Stimulated activated CD8-positive, alpha-beta memory T cell treated with anti-CD3 and anti-CD28 coated beads, Interleukin-2, amount 100 ng/mL, for 1 hour (primary cell): ENCODE results near the gene ZBTB21.

ENCODE experiments used
- DNase-seq, 2 donors: peaks; one replicate each; pipeline ENCODE4 v3.0.0-alpha.2; 2020; ENCODE audit warnings: low read depth in 2 of 2

The ZBTB21 gene

DNA sequence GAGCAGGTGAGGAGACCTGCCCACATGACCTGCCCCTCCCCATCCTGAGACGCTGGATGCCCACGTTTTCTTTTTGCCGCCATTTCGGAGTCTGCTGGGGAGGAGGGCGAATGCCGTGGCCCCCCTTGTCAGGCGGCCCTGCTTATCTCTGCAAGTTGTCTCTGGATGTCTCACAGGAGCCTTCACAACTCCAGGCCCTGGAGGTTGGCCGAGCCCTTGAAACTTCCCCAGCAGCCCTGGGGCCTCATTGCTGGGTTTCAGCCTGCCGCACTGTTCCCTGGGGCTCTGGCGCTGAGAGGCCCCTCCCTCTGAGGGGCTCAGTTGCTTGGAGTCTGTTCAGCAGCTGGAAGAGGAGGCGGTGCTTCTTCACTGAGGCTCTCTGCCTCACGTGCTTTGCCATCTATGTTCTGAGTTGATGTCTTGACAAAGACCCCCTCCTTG, 29.8 kb upstream of the ZBTB21 start:
- DNase-seq, result no peak

DNA sequence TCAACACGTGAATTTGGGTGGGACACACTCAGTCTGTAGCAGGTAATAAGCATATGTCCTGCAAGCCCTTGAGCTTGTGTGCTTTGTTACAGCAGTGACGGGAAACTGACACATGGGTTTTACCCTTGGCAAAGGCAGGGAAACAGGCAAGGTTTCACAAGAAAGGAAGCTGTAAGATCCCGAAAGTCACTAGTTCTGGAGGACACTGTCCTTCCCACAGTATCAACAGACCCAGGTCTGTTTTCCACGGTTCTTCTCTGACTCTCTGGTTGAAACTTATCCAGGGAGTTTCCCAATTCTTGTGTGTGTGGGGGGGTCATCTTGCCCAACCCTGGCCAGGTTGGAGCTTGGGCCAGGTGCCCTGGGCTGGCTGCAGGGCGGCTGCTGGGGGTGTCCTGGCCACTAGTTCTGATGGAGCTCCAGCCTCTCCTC, 29.3 kb upstream of the ZBTB21 start:
- DNase-seq, result no peak

DNA sequence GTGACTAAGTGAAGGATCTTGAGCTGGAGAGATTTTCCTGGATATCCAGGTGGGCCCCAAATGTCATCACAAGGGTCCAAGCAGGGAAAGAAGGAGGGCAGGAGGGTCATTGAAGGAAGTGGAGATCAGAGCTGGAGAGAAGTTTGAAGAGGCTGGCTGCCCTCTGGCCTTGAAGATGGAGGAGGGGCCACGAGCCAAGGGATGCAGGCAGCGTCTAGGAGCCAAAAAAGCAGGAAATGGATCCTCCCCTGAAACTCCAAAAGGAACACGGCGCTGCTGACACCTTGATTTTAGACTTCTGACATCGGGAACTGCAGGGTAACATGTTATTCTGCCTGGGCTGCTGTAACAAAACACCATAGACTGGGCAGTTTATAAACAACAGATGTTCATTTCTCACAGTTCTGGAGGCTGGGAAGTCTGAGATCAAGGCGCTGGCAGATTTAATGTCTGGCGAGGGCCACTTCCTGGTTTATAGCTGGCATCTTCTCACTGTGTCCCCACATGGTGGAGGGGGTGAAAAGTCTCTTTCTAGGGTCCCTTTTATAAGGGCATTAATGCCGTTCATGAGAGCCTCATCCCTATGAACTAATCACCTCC, 28.8 kb upstream of the ZBTB21 start:
- DNase-seq, result no peak

DNA sequence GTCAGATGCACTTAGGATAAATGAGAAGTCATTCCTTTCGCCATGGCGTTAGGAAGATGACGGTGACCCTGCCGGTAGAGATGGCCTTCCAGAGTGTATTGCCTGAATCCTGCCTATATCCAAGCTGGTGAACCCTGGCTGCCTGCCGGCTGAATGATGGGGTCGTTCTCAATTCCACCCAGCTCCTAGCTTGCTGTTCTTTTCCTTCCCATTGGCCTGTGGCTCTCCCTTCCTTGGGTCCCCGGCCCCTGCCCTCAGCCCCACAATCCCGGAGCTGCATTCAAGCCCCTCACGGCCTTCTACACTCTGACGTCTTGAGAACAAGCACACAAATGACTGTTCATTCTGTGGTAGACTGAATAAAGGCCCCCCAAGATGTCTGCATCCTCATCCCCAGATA, 28.2 kb upstream of the ZBTB21 start:
- DNase-seq, result no peak

DNA sequence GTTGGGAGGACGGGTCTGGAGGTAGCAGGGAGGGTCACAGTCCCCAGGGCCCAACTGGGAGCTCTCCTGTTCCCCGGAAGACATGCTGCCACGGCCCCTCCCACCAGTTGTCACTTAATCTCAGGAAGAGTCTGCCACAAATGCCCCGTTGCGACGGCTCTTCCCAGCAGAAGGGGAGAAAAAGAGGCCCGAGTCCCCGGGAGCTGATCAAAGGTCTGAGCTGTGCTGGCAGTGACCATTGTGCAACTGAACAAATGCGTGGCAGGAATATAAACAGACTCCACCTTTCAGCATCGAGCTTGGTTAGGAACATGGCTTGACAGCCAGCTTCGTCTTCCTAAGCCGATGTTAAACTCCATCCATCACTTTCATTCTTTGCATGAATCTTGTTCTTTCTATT, 27.8 kb upstream of the ZBTB21 start:
- no peak for DNase-seq

DNA sequence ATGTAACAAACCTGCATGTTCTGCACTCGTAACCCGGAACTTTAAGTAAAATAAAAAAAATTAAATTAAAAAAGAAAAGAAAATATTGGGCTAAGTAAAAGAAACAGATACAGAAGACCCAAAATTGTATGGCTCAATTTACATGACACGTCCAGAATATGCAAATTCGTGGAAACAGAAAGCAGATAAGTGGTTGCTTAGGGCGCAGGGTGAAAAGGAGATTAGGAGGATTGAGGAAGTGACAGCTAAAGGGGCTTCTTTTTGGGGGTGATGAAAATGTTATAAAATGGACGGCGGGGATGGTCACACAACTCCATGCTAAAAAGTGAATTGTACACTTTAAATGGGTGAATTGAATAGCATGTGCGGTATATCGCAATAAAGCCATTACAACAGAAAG, 27.4 kb upstream of the ZBTB21 start:
- no peak for DNase-seq

DNA sequence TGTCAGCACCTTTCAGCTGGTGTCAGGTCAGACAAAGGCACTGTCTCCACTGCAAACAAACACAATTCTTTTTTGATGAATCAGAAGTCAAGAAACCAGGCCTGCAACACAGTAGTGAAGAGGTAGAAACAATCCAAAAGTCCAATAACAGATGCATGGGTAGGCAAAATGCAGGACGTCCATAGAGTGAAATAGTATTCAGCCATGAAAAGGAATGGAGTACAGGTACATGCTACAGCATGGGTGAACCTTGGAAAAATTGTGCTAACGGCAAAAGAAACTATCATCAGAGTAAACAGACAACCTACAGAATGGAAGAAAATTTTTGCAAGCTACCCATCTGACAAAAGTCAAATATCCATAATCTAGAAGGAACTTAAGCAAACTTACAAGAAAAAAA, 26.2 kb upstream of the ZBTB21 start:
- no peak for DNase-seq

DNA sequence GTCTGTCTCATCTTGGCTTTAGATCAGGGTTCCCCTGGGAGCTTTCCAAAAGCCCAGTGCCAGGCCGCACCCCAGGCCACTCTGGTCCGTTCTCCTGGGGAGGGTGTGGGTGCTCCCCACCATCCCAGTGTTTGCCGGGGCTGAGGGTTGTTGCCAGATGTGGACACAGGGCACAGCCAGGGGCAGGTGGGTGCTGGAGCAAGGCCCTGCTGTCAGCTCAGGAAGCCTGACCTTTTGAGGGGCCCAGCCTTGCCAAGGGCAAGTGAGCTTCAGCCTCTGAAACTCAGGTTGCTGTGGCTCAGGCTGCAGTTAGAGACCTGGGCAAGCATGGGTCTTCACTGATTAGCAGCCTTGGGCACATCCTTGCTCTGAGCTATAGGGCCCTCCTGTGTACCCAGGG, 22.8 kb upstream of the ZBTB21 start:
- DNase-seq, result no peak

DNA sequence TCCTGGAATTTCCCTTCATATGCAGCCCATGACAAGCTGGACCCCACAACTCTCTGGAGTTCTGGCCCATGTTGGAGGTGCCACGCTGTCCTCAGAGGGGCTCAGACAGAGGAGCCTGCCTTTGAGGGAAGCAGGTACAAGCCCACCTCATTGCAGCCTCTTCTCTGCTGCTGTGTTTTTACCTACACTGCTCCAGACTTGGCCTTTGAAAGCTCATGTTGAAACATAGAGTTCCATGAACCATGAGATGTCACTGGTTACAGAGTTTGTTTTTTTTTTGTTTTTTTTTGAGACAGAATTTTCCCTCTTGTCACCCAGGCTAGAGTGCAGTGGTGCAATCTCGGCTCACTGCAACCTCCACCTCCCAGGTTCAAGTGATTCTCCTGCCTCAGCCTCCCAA, 22.1 kb upstream of the ZBTB21 start:
- DNase-seq, result no peak

DNA sequence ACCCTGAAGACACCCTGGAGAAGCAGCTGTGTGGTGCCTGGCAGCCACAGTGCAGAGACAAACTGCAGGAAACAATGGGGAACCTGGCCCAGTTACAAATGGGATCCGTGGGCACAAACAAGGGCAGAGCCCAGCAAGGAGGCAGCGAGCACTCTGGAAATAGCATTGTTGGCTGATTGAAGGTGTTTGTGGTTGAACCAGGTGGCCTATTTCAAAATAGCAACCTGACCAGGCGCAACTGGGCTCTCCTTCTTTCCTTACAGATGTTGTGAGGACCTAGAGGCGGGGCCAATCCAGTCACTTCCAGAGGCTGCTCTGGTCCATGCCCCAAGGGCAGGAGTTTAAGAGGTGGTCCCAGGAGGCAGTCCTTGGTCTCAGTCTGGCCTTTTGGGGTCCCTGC, 21.7 kb upstream of the ZBTB21 start:
- no peak for DNase-seq

DNA sequence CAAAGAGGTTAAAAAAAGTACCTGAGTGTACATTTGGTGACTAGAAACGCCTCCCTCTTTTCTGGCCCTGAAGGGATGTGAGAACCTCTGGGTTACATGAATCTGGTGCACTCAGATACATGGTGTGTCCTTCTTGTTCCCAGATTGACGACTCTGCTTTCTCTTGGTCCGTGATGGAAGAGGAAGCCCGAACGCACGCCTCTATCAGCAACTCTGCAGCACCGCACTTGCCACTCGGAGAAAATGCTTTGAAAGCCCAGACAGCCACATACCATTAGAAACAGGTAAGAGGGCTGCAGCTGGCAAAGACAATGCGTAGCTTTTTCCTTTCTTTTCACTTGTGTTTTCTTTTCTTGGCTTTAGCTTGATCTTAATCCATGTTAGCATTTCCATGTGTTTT, 21.1 kb upstream of the ZBTB21 start:
- DNase-seq, result no peak

DNA sequence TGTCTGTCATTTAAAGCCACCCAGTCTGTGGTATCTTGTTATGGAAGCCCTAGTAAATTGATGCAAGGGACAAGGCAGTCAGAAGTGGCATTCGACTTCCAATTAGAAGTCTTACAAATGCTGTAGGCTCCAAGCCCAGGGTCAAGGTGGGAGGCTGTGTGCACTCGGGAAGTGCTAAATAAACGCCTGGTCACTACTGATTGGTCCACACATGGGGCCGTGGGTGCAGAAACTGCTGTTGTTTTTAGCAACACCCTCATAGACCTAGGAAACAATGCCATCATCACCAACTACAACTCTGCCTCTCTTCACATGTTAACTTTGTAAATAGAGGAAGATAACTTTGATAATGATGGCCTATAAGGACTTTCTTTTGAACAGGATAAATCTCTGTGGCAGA, 20.2 kb upstream of the ZBTB21 start:
- no peak for DNase-seq

DNA sequence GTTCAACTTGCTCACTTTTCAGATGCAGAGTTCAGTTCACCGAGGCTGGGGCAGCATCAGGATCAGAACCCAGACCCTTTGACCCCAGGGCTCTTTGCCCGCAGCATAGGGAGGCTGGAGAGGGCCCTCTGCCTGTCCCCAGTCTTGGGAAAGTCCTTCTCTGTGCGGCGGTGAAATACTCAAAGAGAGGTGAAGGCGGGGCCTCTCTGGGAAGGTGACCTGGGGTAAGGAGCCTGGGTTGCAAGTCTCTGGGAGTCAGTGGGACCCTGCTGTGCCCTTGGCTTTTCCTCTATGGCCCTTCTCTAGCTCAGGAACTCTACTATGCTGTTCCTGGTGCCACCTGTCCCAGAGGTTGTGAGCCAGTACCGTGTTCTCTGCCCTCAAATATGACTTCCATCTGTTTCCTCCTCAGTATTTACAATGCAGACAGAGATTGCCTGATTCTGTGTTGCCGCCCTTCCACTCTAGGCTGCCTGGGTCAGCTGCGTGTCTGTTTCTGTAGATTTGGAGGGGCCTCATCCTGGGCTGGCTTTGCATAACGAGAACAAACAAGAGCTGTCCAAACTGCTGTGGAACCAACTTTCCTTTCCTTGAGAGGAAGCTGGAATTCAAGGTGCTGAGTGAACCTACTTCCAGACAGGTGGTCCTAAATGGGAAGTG, 18.7 kb upstream of the ZBTB21 start:
- DNase-seq, result no peak

DNA sequence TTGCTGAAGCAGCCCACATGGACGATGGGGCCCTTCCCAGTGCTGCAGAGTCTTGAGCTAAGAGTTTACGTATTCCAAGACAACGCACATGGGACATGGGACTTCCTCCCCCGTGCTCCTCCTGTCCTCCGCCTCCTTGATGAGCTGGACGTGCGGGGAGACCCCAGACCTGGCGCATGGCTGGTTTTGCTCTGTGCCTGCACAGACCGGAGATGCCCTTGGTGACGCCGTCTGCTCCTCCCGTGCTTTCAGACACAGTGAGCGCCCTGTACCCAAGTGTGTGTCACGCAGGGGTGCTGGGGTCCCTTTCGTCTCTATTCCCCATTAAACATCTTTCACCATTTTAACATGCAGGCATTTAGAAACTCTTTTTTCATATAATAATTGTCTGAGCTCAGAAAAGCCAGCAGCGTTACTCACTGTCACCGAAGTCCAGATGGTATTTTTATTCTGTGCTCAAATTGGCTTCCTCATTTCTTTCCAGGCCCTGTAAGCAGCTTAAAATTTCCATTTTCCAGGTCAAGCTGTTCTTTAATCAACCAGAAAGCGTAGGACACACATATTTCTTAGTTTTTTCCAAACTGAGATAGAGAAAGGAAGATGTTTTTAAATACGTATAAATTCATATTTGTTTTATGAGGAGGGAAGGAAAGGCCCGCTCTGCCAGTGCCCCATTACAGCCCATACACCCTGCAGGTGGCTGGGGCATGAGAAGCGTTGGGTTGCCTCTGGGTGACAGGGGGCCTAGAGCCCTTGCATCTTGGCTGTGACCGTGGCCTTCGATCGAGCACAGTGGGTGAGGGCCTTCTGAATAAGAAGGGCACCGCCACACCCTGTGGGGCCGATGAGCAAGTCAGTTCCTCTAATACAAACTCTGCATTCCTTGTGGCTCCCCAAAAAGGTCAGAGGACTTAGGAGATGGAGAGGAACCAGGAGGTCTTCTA, 17.9 kb upstream of the ZBTB21 start:
- no peak for DNase-seq

DNA sequence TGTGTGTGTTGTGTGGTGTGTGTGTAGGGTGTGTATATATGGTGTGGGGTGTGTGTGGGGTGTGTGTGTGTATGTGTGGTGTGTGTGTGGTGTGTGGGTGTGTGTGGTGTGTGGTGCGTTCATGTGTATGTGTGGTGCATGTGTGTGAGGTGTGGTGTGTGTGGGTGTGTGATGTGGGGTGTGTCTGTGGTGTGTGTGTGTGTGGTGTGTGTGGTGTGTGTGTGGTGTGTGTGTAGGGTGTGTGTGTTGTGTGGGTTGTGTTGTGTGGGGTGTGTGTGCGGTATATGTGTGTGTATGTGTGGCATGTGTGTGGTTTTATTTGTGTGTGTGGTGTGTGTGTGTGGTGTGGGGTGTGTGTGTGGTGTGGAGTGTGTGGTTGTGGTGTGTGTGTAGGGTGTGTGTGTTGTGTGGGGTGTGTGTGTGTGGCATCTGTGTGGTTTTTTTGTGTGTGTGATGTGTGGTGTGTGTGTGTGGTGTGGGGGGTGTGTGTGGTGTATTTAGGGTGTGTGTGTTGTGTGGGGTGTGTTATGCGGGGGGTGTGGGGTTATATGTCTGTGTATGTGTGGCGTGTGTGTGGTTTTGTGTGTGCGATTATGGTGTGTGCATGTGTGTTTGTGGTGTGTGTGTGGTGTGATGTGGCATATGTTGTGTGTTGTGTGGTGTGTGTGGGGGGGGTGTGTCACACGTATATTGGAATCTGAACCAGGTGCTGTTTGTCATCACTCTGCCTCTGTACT, 17.1 kb upstream of the ZBTB21 start:
- no peak for DNase-seq

DNA sequence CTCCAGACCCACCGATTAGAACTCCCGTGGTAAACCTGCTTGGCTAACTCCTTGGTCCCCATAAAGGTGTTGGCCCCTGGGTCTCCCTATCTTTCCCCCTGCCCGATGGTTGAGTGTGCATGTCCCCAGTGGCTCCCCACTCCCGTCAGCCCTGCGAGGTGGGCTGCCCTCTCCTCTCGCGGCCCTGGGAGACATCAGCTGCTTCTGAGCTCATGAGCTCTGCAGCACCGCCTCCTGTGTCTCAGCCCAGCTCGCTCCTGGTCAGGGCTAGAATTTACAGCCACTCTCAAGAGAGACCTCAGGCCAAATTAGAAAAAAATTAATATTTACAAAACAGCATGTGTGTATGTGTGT, 15.9 kb upstream of the ZBTB21 start:
- no peak for DNase-seq

DNA sequence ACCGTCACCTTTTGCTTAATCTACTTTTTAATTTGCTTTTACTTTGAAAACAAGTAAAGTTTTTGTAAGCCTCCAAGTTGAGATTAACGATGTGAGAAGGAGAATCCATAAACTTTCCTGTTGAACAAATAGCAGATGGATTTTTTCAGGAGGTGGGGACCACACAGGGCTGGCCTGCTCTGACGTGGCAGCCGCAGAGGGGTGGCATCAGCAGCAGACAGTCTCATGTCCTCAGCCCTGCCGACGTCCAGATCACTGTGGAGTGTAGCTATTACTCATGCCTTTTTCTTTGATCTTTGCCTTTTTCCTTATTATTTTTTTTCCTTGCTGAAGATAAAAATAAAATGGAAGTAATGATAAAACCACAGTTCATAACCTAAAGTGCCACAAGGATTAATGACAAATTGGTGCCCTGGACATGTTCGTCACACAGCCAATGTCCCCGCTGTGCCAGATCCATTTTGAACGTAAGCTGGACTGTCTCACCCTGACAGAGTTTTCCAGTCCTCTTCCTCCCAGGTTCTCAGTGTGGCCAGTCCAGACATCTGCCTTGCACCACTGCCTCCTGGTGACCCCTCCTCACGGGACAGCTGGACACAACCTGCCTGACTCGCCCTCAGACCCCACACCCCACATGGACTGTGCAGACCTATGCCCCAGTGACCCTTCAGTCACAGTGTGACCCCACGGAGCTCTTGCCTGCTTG, 15.4 kb upstream of the ZBTB21 start:
- DNase-seq, result no peak

DNA sequence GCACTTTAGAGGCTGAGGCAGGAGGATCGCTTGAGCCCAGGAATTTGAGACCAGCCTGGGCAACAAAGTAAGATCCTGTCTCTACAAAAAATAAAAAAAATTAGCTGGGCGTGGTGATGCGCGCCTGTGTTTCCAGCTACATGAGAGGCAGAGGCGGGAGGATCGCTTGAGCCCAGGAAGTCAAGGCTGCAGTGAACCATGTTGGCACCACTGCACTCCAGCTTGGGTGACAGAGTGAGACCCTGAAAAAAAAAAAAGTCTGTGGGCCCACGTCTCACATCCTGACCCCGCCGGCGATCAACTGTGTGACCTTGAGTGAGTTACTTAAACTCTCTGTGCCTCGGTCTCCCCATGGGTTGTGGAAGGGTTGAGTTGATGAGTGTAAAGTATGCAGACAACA, 12.7 kb upstream of the ZBTB21 start:
- no peak for DNase-seq

DNA sequence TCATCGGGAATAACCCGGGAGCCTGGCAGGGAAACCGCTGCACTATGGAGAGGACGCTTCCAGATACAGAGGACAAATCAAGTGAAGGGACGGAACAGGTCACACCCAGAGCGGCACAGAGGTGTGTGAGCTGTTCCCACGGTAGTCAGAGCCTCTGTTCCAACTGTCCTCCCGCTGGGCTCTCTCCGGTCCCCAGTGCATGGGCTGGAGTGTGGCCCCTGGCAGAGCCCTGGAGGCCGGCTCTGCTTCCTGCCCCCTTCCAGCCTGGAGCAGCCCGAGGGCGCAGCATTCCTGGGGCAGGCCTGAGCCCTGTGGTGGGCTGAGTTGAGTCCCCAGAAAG, 11.9 kb upstream of the ZBTB21 start:
- no peak for DNase-seq

DNA sequence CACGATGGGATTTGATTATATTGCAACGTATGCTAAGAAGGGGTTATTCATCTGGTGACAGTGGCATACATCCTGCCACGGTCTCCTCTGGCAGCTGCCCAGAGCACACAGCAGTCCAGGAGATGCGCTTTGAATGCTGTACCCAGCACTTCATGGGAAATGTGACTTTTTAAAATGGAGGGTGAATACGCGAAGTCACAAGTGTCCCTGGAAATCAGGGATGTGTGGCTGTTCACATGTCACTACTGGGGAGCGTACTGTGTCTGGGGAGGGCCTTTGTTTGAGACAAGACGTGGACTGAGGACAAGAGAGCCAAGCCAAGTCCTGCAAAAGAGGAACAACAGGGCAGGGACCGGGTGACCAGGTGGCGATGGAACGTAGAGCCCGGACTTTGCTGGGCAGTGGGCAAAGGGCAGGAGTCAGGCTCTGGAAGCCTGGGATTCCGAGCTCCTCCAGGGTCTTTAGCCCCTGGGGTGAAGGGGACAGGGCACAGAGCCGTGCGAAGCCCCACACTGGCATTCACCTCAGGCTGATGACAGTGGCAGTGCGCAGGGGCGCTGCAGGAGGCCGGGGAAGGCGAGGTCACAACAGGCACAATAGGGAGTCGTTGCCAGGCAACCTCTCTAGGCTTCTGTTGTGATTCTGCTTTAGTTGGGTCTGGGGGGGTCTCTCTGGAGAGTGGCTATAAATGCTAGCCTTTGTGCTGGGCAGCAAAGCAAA, 11.4 kb upstream of the ZBTB21 start:
- DNase-seq, result no peak

DNA sequence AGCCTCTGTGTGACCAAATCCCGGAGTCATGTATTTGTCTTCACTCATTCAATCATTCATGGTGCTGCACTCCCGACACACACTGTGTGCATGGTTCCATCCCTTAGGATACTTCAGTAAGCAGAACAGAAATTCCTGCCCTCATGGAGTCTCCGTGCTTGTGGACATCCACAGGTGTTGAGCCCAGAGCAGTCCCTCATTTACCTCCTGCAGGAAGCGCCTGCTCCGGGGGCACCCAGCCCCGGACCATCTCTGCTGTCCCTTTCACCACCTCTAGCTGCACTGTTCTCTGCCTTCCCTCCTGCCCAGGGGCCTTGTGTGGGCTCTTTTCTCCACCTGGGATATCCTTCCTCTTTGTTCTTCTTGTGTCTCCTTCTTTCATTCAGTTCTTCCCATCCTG, 9.5 kb upstream of the ZBTB21 start:
- DNase-seq, result no peak
